Glomerular visceral epithelial cell (primary cell): ENCODE data around the gene IQCE.
"Not testable (repeated sequence)": the region's sequence is repeated elsewhere in the genome, so short reads cannot be mapped to it uniquely, and the experiment has no call there.

Experiments
- DNase-seq: peaks from one replicate; pipeline ENCODE4 v3.0.0-alpha.2; 2016; ENCODE audit errors: extremely low spot score

The IQCE gene

DNA sequence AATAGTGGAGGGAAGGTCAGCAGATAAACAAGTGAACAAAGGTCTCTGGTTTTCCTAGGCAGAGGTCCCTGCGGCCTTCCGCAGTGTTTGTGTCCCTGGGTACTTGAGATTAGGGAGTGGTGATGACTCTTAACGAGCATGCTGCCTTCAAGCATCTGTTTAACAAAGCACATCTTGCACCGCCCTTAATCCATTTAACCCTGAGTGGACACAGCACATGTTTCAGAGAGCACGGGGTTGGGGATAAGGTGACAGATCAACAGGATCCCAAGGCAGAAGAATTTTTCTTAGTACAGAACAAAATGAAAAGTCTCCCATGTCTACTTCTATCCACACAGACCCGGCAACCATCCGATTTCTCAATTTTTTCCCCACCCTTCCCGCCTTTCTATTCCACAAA, 25.2 kb upstream of the IQCE start:
- DNase-seq: not testable (repeated sequence)

GRCh38 chr7:2534214-2534613, 24.6 kb upstream of the IQCE start:
- DNase-seq: not testable (repeated sequence)

GRCh38 chr7:2535872-2536627, 22.7 kb upstream of the IQCE start:
- DNase-seq: not testable (repeated sequence)

DNA sequence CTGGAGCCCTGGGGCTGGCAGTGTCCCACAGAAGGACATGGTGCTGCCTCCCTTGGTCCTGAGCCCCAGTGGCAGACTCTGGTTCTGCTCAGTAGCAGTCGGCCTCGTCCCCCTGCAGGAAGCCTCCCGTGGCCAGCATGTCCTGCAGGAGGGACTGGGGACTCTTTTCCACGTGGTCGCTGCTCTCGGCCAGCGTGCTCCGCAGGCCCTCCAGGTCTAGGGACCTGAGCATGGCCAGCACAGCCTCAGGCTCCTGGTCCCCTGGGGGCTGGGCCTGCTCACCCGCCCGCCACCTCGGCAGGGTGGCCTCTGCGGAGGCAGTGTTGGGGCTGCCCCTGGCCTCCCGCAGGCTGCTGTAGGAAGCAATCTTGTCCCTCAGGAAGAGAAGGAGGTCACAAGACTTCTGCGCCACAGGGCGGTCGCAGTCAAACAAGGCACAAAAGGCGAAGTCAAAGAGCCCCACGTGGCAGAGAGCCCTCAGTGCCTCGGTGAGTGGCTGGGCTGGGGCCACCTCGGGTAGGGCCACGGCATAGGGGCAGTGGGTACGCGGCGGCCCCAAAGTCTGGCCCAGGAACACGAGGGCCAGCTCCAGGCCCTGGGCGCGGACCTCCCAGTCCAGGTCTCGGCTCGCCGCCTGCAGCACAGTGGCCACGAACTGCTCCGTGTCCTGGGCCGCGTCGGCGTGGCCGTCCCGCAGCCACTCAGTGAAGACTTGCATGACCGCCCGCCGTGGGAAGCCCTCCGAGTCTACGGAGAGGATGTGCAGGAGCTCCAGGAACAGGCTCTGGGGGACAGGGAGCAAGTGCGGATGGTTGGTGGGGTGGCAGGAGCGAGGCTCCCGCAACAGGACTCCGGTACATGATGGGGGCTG, 20.6 kb upstream of the IQCE start:
- DNase-seq: no peak

GRCh38 chr7:2539031-2539911, 19.5 kb upstream of the IQCE start:
- DNase-seq: no peak

GRCh38 chr7:2540133-2540532, 18.6 kb upstream of the IQCE start:
- DNase-seq: no peak

DNA sequence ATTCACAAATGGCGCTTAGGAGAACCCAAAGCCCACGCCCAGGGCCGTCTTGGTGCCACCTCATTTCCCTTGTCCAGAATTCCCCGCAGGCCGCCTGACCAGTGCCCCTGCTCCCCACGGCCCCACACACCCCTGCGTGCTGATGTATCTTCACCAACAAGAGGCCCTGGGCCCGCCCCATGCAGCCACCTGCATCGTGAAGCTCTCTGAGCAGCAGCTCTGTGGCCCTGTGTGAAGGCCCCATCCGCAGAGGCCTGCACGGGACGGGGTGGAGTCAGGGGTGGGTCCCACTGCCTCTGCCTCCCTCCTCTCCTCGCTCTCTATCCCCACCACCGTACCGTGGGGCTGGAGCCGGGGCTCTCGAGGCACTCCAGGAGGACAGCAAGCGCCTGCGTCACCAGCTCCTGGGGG, 18.1 kb upstream of the IQCE start:
- DNase-seq: no peak

DNA sequence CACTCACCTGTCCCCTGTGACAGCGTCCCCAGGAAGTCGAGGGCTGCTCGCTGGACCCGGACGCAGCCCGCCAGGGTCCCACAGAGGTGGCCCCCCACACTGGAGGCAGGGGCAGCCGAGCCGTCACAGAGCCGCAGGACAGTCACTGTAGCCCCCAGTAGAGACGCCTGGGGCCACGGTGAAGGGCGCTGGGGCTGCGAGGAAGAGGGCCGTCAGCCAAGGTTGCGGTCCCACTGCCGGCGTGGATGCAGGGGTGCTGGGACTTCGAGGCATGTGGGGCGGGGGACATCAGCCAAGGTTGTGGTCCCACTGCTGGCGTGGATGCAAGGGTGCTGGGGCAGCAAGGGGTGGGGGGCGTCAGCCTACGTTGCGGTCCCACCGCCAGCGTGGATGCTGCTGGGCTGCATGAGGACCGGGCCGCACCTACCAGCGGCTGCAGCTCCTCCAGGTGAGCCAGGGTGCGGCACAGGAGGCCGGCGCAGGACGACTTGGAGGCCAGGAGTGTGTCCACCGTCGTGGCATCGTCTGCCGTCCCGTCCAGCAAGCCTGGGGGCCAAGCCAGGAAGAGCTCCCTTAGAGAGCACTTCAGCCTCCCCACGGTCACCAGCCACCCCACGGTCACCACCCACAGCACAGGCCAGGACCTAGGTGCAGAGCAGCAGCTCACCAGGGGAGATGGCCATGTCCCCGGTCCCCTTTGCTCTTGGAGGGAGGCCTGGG, 17.3 kb upstream of the IQCE start:
- DNase-seq: no peak

- no peak for DNase-seq
Measured at GRCh38 chr7:2542011-2542915, 16.5 kb upstream of the IQCE start.

GRCh38 chr7:2542916-2543871, 15.6 kb upstream of the IQCE start:
- DNase-seq: no peak

GRCh38 chr7:2544541-2545188, 14.1 kb upstream of the IQCE start:
- DNase-seq: no peak

DNA sequence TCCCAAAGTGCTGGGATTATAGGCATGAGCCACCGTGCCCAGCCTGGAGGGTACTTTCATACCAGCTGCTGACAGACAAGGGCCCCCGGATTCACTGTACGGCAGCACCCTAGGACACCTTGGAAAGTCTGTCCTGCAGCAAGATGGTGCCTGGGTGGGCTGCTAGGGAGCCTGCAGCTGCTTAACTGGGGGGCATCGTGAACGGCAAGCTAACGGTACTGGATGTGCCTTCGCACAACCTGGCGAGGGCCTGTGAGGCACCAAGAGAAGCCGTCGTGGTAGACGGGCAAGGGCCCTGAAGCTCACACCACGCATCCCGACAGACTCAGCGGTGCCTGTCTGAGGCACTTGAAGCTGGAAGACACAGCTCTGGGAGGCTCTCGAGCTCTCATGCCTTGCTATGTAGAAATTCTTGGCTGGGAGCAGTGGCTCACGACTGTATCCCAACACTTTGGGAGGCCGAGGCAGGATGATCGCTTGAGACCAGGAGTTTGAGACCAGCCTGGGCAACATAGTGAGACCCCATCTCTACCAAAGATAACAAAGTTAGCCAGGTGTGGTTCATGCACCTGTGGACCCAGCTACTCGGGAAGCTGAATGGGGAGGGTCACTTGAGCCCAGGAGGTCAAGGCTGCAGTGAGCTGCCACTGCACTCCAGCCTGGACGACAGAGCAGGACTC, 12.9 kb upstream of the IQCE start:
- no peak for DNase-seq

GRCh38 chr7:2546776-2547586, 11.8 kb upstream of the IQCE start:
- no peak for DNase-seq

GRCh38 chr7:2551418-2551817, 7.4 kb upstream of the IQCE start:
- no peak for DNase-seq

- DNase-seq: no peak
Measured at GRCh38 chr7:2553108-2553507, 5.7 kb upstream of the IQCE start.

GRCh38 chr7:2553831-2554581, 4.8 kb upstream of the IQCE start:
- no peak for DNase-seq
